ENCODE results near the gene PTPN2.

PTPN2 gene

DNA sequence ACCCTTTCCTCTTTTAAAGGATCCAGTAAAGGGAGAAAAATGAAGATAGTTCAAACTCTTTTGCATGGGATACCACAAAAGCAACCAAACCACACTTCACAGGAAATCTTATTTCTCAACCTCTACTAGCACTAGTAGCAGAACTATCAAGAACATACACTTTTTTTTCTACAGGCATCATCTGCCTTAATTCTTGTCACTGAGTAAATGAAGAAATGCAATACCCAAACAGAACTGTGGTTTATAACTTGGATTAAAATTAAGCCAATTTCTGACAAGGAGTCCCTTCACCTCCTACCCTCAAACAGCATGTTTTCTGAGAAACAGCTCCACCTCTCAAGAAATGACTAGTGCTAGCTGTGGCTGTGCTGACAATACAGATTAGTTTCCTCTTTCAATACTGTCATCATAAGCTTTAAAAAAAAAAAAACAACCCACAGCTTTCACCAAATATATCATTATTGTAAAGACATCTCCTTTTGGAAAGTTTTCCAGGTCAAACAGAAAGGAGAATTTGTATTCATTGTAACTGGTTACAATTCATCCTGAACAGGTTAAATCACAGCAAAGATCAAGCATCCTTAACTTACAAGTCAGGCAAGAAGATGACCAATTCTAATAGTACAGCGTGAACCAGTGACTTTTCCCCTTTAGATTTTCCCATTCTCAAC, 44.4 kb downstream of the PTPN2 start:
- H3K36me3 Mint-ChIP-seq = peaks cover 8 to 30% of the 10 kb centered on the region in 2 donors
- H3K4me3 Mint-ChIP-seq = peak overlapping the region; percentile 61 to 72
- peaks cover 0 to 3% of the 10 kb centered on the region in 2 donors for H3K9me3 Mint-ChIP-seq
- peak overlapping the region; percentile 96 for H3K27ac Mint-ChIP-seq
- H3K4me1 Mint-ChIP-seq = peaks cover 41 to 58% of the 10 kb centered on the region in 2 donors
- ATAC-seq (replicated peaks) (peak; percentile 93), DNase-seq (peak; percentile 43)
- no peaks in the 10 kb centered on the region for H3K27me3 Mint-ChIP-seq

DNA sequence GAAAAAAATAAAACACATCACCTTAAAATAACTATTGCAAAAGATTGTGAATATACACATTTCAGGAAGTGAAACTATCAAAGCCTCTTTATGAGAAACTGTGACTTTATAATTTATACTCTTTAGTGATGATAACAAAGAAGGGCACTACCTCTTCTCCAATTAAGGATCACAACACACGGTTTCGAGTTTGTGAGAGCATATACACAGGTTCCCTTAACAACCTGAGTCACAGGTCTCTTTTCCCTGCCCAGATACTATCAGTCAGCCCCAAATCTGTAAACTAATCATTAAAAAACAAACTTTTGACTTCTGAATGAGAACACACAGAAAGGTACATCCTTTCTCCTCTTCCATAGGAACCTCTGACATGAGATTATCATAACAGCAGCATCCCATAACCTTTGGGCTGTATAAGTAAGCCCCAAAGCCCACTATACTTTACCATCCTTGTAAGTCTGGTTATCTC, 44.9 kb downstream of the PTPN2 start:
- peak overlapping the region; percentile 61 to 72 for H3K4me3 Mint-ChIP-seq
- H3K27me3 Mint-ChIP-seq = no peaks in the 10 kb centered on the region
- no peak for DNase-seq
- peaks cover 8 to 30% of the 10 kb centered on the region in 2 donors for H3K36me3 Mint-ChIP-seq
- ATAC-seq (replicated peaks) = peak; percentile 80 to 85
- peaks cover 0 to 3% of the 10 kb centered on the region in 2 donors for H3K9me3 Mint-ChIP-seq
- H3K4me1 Mint-ChIP-seq = peaks cover 38 to 52% of the 10 kb centered on the region in 2 donors
- H3K27ac Mint-ChIP-seq = peak overlapping the region; percentile 96

DNA sequence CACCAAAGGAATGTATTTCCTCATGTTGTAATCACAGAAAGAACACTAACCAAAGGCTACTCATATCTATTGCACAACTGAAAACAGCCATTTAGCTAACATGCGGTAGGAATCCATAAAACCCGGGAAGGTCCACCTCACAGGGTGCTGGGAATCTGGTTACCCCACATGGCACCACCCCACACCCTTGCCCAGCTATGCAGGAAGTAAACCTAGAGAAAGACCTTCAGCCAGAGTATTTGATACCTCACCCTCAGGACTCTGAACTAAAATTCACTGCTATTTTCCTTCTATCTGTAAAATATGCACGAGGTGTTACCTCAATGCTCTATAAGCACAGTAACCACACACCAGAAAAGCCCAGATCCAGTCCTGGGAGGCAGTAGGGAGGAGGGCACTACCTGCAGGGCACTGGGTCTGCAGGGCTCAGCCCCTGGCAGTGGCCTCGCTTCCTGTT, 45.8 kb downstream of the PTPN2 start:
- peak overlapping the region; percentile 88 for H3K27ac Mint-ChIP-seq
- peaks cover 0 to 3% of the 10 kb centered on the region in 2 donors for H3K9me3 Mint-ChIP-seq
- H3K4me3 Mint-ChIP-seq = peak overlapping the region; percentile 65 to 70
- H3K4me1 Mint-ChIP-seq = peaks cover 36 to 43% of the 10 kb centered on the region in 2 donors
- H3K36me3 Mint-ChIP-seq = peaks cover 14 to 36% of the 10 kb centered on the region in 2 donors
- ATAC-seq (replicated peaks) (no peak), DNase-seq (no peak)
- H3K27me3 Mint-ChIP-seq = no peaks in the 10 kb centered on the region

DNA sequence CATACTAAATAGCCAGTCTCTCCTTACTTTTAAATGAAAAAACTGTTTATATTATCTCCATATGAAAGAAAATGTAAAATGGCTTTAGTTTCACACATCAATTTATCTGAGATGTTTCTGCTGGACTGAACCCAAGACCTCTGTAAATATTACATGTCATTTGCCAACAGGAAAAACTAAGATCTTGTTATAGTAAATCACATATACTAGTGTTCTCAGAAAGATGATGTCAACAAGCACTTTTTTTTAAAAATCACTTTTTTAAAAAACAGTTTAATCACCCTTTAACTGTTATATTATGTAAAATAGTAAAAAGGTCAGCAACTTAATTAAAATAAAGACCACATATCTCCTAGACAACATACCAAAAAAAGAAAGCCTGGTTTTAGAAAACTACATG, 46.3 kb downstream of the PTPN2 start:
- H3K27me3 Mint-ChIP-seq = no peaks in the 10 kb centered on the region
- no peak for ATAC-seq (replicated peaks)
- no peak overlapping the region for H3K27ac Mint-ChIP-seq
- peaks cover 0 to 3% of the 10 kb centered on the region in 2 donors for H3K9me3 Mint-ChIP-seq
- peaks cover 34 to 43% of the 10 kb centered on the region in 2 donors for H3K4me1 Mint-ChIP-seq
- no peak for DNase-seq
- H3K36me3 Mint-ChIP-seq = peaks cover 15 to 34% of the 10 kb centered on the region in 2 donors
- no peak overlapping the region for H3K4me3 Mint-ChIP-seq

DNA sequence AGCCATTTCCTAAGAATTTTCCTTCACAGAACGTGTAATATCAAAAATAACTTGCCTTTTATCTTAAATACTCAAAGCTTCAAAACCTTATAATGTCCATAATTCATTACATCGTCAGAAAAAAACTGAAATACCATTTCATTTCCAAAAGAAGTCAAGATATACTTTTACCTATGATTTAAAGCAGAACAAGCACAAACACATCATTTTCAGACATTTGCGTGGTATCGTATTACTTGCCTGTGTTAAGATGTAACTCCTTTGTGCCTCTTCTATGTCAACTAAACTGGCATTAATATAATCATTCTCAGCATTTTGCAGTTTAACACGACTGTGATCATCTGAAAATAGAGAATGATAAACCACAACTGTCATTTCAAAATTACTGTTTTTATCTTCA, 47.5 kb downstream of the PTPN2 start:
- Mint-ChIP-seq H3K4me1 (peaks cover 33 to 39% of the 10 kb centered on the region in 2 donors), H3K4me3 (no peak overlapping the region), H3K36me3 (peaks cover 14 to 31% of the 10 kb centered on the region in 2 donors), H3K9me3 (peaks cover 0 to 3% of the 10 kb centered on the region in 2 donors), H3K27me3 (no peaks in the 10 kb centered on the region), H3K27ac (no peak overlapping the region)
- DNase-seq = no peak
- no peak for ATAC-seq (replicated peaks)

DNA sequence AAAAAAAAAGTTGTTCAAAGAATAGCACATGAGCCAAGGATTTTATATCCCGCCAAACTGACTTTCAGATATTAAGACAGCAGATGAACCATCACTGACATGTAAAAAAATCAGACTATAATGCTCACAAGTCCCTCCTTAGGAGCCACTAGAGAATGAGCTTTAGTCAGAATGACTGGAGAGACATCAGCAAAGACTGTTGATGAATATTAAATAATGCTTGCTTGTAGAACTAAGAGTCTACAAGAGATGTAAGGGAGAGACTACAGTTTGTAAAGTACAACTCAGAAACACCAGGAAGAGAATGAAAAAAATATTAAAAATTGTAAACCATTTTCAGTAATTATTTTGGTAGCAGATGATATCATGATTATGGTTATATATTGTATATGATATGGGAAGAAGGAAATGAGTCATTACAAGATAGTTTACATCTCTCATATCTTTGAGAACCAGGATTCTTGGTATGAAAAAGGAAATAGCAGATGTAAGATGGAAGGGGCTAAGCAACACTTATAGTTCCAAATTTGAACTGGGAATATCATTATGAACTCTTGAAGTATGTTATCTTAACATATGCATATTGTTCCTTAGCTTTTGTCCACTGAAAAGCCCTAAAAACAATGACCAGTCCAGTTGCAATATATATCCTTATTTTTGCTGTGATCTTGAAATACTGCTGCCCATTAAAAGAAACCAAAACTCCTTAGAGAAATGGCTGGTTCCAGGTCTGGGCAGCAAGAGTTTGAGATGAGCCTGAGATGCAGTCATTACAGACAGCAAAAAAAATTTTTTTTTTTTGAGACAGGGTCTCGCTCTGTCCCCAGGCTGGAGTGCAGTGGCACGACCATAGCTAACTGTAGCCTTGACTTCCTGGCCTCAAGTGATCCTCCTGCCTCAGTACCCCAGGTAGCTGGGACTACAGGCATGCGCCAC, 55.7 kb downstream of the PTPN2 start:
- DNase-seq (no peak), ATAC-seq (replicated peaks) (no peak)
- no peak overlapping the region for H3K27ac Mint-ChIP-seq
- H3K4me3 Mint-ChIP-seq = no peak overlapping the region
- peaks cover 38 to 53% of the 10 kb centered on the region in 2 donors for H3K36me3 Mint-ChIP-seq
- peaks cover 0 to 4% of the 10 kb centered on the region in 2 donors for H3K9me3 Mint-ChIP-seq
- H3K4me1 Mint-ChIP-seq = peaks cover 4 to 7% of the 10 kb centered on the region in 2 donors
- H3K27me3 Mint-ChIP-seq = no peaks in the 10 kb centered on the region

DNA sequence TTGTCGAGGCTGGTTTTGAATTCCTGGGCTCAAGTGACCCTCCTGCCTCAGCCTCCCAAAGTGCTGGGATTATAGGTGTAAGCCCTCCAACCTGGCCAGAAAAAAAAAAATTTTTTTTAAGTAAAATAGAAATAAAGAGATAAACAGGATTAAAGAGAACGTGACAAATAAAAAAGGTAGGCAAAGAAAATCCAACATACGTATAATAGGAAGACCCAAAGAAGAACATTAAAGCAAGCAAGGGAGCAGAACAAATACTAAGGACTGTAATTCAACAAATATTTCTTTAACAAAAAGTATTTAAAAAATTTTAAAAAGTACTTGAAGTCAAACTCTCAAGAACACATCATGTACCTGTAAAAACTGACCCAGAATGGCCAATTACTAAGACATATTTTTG, 56.4 kb downstream of the PTPN2 start:
- peaks cover 2 to 7% of the 10 kb centered on the region in 2 donors for H3K4me1 Mint-ChIP-seq
- peaks cover 0 to 4% of the 10 kb centered on the region in 2 donors for H3K9me3 Mint-ChIP-seq
- no peaks in the 10 kb centered on the region for H3K27me3 Mint-ChIP-seq
- H3K27ac Mint-ChIP-seq = no peak overlapping the region
- H3K36me3 Mint-ChIP-seq = peaks cover 40 to 49% of the 10 kb centered on the region in 2 donors
- ATAC-seq (replicated peaks) (no peak), DNase-seq (no peak)
- no peak overlapping the region for H3K4me3 Mint-ChIP-seq

DNA sequence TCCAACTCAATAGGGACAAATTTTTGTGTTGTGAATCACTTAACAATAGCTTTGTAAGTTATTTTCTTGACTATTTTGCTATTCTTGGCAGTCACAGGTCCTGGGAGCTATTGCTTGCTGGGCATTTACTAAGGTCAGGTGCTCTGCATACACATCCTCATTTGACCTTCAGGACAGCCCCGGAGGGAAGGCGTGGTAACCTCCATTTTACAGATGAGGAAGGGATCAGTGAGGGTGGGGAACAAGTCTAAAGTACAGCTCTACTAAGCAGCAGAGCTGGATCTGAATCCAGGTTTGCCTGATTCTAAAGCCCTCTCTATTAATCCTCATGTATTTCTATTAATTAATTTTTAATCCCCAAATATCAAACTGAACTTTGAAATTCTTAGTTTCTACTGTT, 58.8 kb downstream of the PTPN2 start:
- Mint-ChIP-seq H3K4me1 (no peaks in the 10 kb centered on the region), H3K27me3 (no peaks in the 10 kb centered on the region), H3K36me3 (peaks cover 30 to 51% of the 10 kb centered on the region in 2 donors), H3K9me3 (peaks cover 0 to 4% of the 10 kb centered on the region in 2 donors), H3K27ac (no peak overlapping the region), H3K4me3 (no peak overlapping the region)
- DNase-seq (no peak), ATAC-seq (replicated peaks) (no peak)

DNA sequence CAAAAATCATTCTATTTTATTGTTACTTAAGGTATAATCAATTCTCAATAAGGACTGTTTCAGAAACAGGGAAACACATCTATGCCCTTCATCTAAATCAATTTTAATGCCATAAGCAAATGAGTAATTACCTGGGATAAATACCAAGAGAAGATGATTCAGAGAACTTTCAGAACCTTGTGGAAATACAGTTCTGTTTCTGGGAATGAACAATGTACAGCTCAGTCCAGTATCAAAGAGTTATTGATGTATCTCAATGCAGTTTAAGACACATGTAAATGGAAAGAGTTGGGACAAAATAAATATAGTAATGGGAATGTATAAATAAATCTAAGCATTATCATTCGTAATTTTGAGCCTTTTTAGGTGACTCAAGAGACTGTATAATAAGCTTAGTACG, 60.1 kb downstream of the PTPN2 start:
- ATAC-seq (replicated peaks) = no peak
- no peaks in the 10 kb centered on the region for H3K4me1 Mint-ChIP-seq

DNA sequence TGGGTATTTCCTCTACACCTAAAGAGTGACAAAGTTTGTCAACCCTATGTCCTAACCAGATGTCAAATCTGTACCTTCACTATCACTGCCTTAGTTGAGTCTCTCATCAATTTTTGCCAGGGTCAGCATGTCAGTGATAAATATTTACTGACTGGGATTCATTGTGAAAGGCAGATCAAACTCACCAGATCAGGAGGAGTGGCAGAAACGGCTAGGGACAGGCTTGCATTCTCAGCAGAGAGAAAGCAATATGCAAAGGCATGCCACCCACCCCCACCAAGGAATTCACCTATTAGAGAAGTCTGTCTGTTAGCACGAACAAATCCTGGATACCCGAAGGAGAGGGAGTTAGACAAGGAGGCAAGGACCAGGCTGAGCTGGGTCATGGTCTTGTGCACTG, 62.6 kb downstream of the PTPN2 start:
- no peak overlapping the region for H3K4me3 Mint-ChIP-seq
- H3K27ac Mint-ChIP-seq = peak overlapping the region; percentile 9
- H3K4me1 Mint-ChIP-seq = no peaks in the 10 kb centered on the region
- no peak for ATAC-seq (replicated peaks)
- no peak for DNase-seq
- no peaks in the 10 kb centered on the region for H3K27me3 Mint-ChIP-seq
- no peaks in the 10 kb centered on the region for H3K9me3 Mint-ChIP-seq
- peaks cover 17 to 40% of the 10 kb centered on the region in 2 donors for H3K36me3 Mint-ChIP-seq

More for the DNA sequence above, 60.1 kb downstream of the PTPN2 start:
- no peak overlapping the region for H3K27ac Mint-ChIP-seq
- H3K36me3 Mint-ChIP-seq = peaks cover 22 to 43% of the 10 kb centered on the region in 2 donors
- H3K4me3 Mint-ChIP-seq = no peak overlapping the region
- H3K9me3 Mint-ChIP-seq = peaks cover 0 to 4% of the 10 kb centered on the region in 2 donors
- DNase-seq = no peak
- no peaks in the 10 kb centered on the region for H3K27me3 Mint-ChIP-seq

DNA sequence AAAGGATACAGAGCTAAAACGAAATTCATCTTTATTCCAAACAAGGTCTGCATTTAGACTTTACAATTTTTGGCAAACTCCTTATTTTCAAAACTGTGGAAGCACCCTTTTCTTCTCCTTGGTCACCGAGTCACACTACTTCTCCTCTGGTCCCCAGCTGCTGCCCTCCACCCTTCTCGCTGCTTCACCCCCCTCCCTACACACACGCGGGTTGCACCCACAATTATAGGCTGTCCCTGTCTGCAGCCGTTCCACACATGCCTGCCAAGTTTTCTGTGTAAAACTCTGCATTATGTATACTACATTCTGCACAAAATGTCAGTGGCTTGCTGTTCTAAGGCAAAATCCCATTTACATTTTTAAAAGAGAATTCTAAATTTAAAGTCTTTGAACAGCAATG, 63.5 kb downstream of the PTPN2 start:
- H3K27me3 Mint-ChIP-seq = no peaks in the 10 kb centered on the region
- H3K4me3 Mint-ChIP-seq = no peak overlapping the region
- H3K27ac Mint-ChIP-seq = peak overlapping the region; percentile 56
- DNase-seq (no peak), ATAC-seq (replicated peaks) (no peak)
- H3K36me3 Mint-ChIP-seq = peaks cover 23 to 49% of the 10 kb centered on the region in 2 donors
- H3K9me3 Mint-ChIP-seq = no peaks in the 10 kb centered on the region
- no peaks in the 10 kb centered on the region for H3K4me1 Mint-ChIP-seq

DNA sequence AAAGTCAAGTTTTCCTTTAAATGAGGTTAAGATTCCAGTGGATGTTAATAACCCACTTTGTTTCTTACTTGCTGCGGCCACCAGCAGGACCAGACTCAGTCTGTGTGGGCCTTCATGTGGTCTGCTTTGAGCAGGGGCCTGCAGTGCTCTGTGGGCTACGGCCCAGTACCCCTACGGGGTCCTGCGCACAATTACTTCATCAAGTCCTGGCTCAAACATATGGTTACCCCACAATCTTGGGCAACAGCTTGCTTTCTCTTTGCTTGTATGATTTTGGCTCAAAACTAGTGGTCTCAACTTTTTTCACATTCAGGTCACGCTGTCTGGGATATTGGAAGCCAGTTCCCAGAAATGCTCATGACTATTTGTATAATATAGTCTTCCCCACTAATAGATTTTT, 64.2 kb downstream of the PTPN2 start:
- H3K4me3 Mint-ChIP-seq = no peak overlapping the region
- no peak for ATAC-seq (replicated peaks)
- no peak overlapping the region for H3K27ac Mint-ChIP-seq
- H3K9me3 Mint-ChIP-seq = no peaks in the 10 kb centered on the region
- DNase-seq = no peak
- peaks cover 21 to 45% of the 10 kb centered on the region in 2 donors for H3K36me3 Mint-ChIP-seq
- no peaks in the 10 kb centered on the region for H3K27me3 Mint-ChIP-seq
- H3K4me1 Mint-ChIP-seq = no peaks in the 10 kb centered on the region

DNA sequence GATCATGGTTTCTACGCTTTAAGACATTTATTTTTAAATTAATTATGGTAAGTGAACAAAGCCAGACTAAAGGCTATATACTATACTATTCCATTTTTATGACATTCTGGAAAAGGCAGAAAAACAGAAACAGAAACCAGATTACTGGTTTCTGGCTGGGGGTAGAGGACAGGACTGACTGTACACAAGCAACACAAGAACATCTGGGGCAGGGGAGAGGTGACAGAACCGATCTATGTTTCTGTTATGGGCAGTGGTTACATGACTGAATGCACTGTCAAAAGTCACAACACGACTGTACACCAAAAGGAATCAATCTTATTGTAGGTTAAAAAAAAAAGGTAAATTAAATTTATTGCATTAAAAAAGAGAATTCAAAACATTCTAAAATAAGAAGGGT, 64.7 kb downstream of the PTPN2 start:
- ATAC-seq (replicated peaks) (peak; percentile 77 to 90), DNase-seq (no peak)
- H3K4me3 Mint-ChIP-seq = no peak overlapping the region
- H3K36me3 Mint-ChIP-seq = peaks cover 24 to 49% of the 10 kb centered on the region in 2 donors
- H3K27me3 Mint-ChIP-seq = no peaks in the 10 kb centered on the region
- H3K9me3 Mint-ChIP-seq = no peaks in the 10 kb centered on the region
- H3K27ac Mint-ChIP-seq = no peak overlapping the region
- H3K4me1 Mint-ChIP-seq = no peaks in the 10 kb centered on the region

DNA sequence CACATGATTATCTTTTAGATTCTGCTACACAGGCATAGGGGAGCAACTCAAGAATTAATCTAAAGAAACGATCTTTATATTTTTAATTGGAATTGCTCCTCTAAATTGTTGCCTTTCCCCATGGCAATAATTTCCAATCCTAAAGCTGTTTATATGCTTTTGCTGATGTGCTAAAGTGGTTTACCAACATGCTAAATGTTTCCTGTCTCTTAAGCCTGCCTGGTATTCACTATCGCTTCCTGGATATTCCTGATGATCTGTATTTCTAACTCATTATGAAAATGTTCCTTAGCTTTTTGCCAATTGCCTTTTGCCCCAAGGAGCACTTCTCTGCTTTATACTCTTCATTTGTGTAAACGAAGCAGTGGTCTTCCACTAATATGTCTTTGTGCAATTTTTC, 65.8 kb downstream of the PTPN2 start:
- DNase-seq (no peak), ATAC-seq (replicated peaks) (no peak)
- Mint-ChIP-seq H3K9me3 (no peaks in the 10 kb centered on the region), H3K27ac (no peak overlapping the region), H3K36me3 (peaks cover 20 to 48% of the 10 kb centered on the region in 2 donors), H3K4me3 (no peak overlapping the region), H3K27me3 (no peaks in the 10 kb centered on the region), H3K4me1 (no peaks in the 10 kb centered on the region)
